Stomach (tissue), 9 donors: Measurements from ENCODE around the gene RXFP3. TPM values are rescaled to one million over a fixed set of nuclear protein-coding genes. Genes with fewer than 3 reads are reported as not detected.

Experiments
- DNase-seq, 2 donors: peaks; one replicate each; pipeline versions ENCODE4 v3.0.0 to v3.0.0-alpha.2; 2013 to 2019
- H3K27ac ChIP-seq, 5 donors: fragments of 200-600 bp in 4 of 5; sonication (generic) in 4 of 5; one replicate each; pipeline ENCODE4 v1.5.1; 2013 to 2019; ENCODE audit warnings: mild to moderate bottlenecking in 1 of 5, moderate library complexity in 1 of 5
- H3K27me3 ChIP-seq, 3 donors: fragments of 200-600 bp; sonication (generic); one replicate each; pipeline ENCODE4 v1.5.1; 2017 to 2019; ENCODE audit warnings: mixed run types in 1 of 3
- H3K36me3 ChIP-seq, 4 donors: fragments of 200-600 bp; sonication (generic); 1 replicate in 3 of 4; 2 replicates in 1 of 4; pipeline ENCODE4 v1.5.1; 2016 to 2019
- H3K4me1 ChIP-seq, 4 donors: fragments of 200-600 bp; sonication (generic); one replicate each; pipeline ENCODE4 v1.5.1; 2016 to 2019
- H3K4me3 ChIP-seq, 4 donors: fragments of 200-600 bp; sonication (generic) in 3 of 4; one replicate each; pipeline ENCODE4 v1.5.1; 2016 to 2019; ENCODE audit warnings: mild to moderate bottlenecking in 1 of 4
- H3K9me3 ChIP-seq, 4 donors: fragments of 200-600 bp; sonication (generic); one replicate each; pipeline ENCODE4 v1.5.1; 2016 to 2019
- CTCF ChIP-seq, 7 experiments: fragments of 450-650 bp in 4 of 7; fragments of 200-600 bp in 3 of 7; sonication (generic) in 3 of 7; IDR thresholded peaks; one replicate each; pipeline ENCODE4 v1.5.1; 2016 to 2019; ENCODE audit warnings: antibody characterized with exemption in 7 of 7, control low read depth in 2 of 7, mild to moderate bottlenecking in 1 of 7
- EP300 ChIP-seq: sonication (generic); formaldehyde crosslinking; IDR thresholded peaks from one replicate; pipeline ENCODE4 v1.6.1; 2017; ENCODE audit warnings: antibody characterized with exemption
- POLR2A ChIP-seq, 4 donors: fragments of 450-650 bp; IDR thresholded peaks; one replicate each; pipeline ENCODE4 v1.6.1; 2016; ENCODE audit warnings: antibody characterized with exemption in 4 of 4, control low read depth in 2 of 4, mild to moderate bottlenecking in 1 of 4, moderate library complexity in 1 of 4
- POLR2AphosphoS5 ChIP-seq, 3 donors: sonication (generic); formaldehyde crosslinking; IDR thresholded peaks; one replicate each; pipeline ENCODE4 v1.6.1; 2016; ENCODE audit warnings: antibody characterized with exemption in 3 of 3
- WGBS, 5 donors: extraction: QIAGEN DNeasy Blood & Tissue Kit in 3 of 5; methylation state at CpG; one replicate each; pipeline versions ENCODE4 v1.1.5 to v1.1.7; 2013 to 2018; 5-methylcytosine and 5-hydroxymethylcytosine counted together
- intact Hi-C: fragments of 100-400 bp; cut with DNase I; formaldehyde crosslinking; loops from one replicate; pipeline ENCODE4 v1.15.1; 2023; ENCODE audit warnings: low total_unique reads
- polyA plus RNA-seq, 3 donors: library from polyadenylated mRNA; stranded (reverse); fragments of 200-250 nt; gene quantifications; one replicate each; pipeline ENCODE4 v1.2.3, GENCODE V29; 2013
- total RNA-seq, 5 donors: library from RNA; depleted of rRNA; stranded (reverse); fragments of >200 nt; gene quantifications; one replicate each; pipeline versions ENCODE4 v1.1.0 to v1.2.3, GENCODE V29; 2014 to 2016
- donor health status: healthy with polysubstance abuse.
- donor health status: Bipolar disorder and iron deficiency.
- donor health status: healthy.

RXFP3 gene
- total and polyA plus RNA-seq, 8 donors = not detected

- H3K36me3 ChIP-seq = no peaks in the 10 kb centered on the region
- H3K4me3 ChIP-seq = no peak overlapping the region
- intact Hi-C loops = no loop called here
- no peak for DNase-seq
- TF ChIP-seq EP300 (no peak), POLR2A (IDR thresholded peaks at IDR 0.05) (no peak), POLR2AphosphoS5 (IDR thresholded peaks at IDR 0.05) (no peak)
- peaks cover 0 to 17% (median 2%) of the 10 kb centered on the region in 4 donors for H3K9me3 ChIP-seq
- H3K27me3 ChIP-seq = no peaks in the 10 kb centered on the region
- H3K27ac ChIP-seq = no peak overlapping the region
- H3K4me1 ChIP-seq = no peaks in the 10 kb centered on the region
- WGBS, 5 donors = 69 to 92% (median 81%) methylated on average over 1 of the region's 1 CpG
Measured at GRCh38 chr5:33921002-33921401, 15.2 kb upstream of the RXFP3 start.

DNA sequence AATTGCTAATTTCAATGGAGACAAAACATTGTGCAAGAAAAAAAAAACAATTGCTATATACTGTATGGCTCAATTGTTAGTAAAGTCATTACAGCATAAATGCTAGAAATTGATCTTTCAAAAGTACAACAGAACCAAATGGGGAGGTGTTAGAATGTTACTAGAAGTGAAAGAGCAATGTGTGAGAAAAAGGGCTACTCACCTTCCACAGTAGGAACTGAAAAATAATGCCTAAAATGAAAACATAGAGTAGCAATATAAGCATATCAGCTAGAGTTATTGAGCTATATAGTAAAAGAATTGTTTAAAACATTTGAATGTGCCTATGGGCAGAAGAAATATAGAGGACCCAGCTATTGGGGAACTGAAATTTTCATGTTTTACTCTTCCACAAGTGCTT lies 10.9 kb upstream of the RXFP3 start:
- Histone ChIP-seq H3K9me3 (no peaks in the 10 kb centered on the region), H3K27ac (no peak overlapping the region), H3K27me3 (no peaks in the 10 kb centered on the region), H3K4me3 (no peak overlapping the region), H3K4me1 (no peaks in the 10 kb centered on the region), H3K36me3 (no peaks in the 10 kb centered on the region)
- intact Hi-C loops = no loop called here
- no peak for TF ChIP-seq CTCF (IDR thresholded peaks at IDR 0.05)
- TF ChIP-seq POLR2A (IDR thresholded peaks at IDR 0.05) = no peak
- TF ChIP-seq EP300 = no peak
- no peak for TF ChIP-seq POLR2AphosphoS5 (IDR thresholded peaks at IDR 0.05)
- no peak for DNase-seq

GRCh38 chr5:33927685-33928084 lies 8.5 kb upstream of the RXFP3 start:
- no peak for DNase-seq
- Histone ChIP-seq H3K4me3 (no peak overlapping the region), H3K27ac (no peak overlapping the region), H3K27me3 (no peaks in the 10 kb centered on the region), H3K4me1 (no peaks in the 10 kb centered on the region), H3K9me3 (no peaks in the 10 kb centered on the region), H3K36me3 (no peaks in the 10 kb centered on the region)
- 31 to 47% (median 39%) methylated on average over 4 of the region's 4 CpGs for WGBS, 5 donors
- intact Hi-C loops = no loop called here
- no peak for TF ChIP-seq CTCF (IDR thresholded peaks at IDR 0.05)
- no peak for TF ChIP-seq POLR2A (IDR thresholded peaks at IDR 0.05)
- TF ChIP-seq EP300 = no peak
- TF ChIP-seq POLR2AphosphoS5 (IDR thresholded peaks at IDR 0.05) = no peak

GRCh38 chr5:33928283-33928682 lies 7.9 kb upstream of the RXFP3 start:
- no peaks in the 10 kb centered on the region for H3K36me3 ChIP-seq
- no peaks in the 10 kb centered on the region for H3K27me3 ChIP-seq
- H3K27ac ChIP-seq = no peak overlapping the region
- 72 to 80% (median 78%) methylated on average over 2 of the region's 2 CpGs for WGBS, 5 donors
- DNase-seq = no peak
- no peaks in the 10 kb centered on the region for H3K4me1 ChIP-seq
- intact Hi-C loops = no loop called here
- H3K9me3 ChIP-seq = no peaks in the 10 kb centered on the region
- no peak overlapping the region for H3K4me3 ChIP-seq
- TF ChIP-seq EP300 = no peak
- no peak for TF ChIP-seq POLR2A (IDR thresholded peaks at IDR 0.05)
- TF ChIP-seq CTCF (IDR thresholded peaks at IDR 0.05) = no peak
- TF ChIP-seq POLR2AphosphoS5 (IDR thresholded peaks at IDR 0.05) = no peak

GRCh38 chr5:33929925-33930690 lies 6.1 kb upstream of the RXFP3 start:
- intact Hi-C loops = no loop called here
- Histone ChIP-seq H3K36me3 (no peaks in the 10 kb centered on the region), H3K9me3 (no peaks in the 10 kb centered on the region), H3K4me1 (no peaks in the 10 kb centered on the region), H3K4me3 (no peak overlapping the region), H3K27me3 (peaks cover 0 to under 1% (median under 1%) of the 10 kb centered on the region in 3 donors), H3K27ac (no peak overlapping the region)
- no peak for TF ChIP-seq EP300
- no peak for TF ChIP-seq POLR2A (IDR thresholded peaks at IDR 0.05)
- no peak for TF ChIP-seq CTCF (IDR thresholded peaks at IDR 0.05)
- TF ChIP-seq POLR2AphosphoS5 (IDR thresholded peaks at IDR 0.05) = no peak
- no peak for DNase-seq
- 86 to 97% (median 86%) methylated on average over 3 to 6 of the region's 6 CpGs for WGBS, 5 donors
